IPS DF 19.7 (cell line): ENCODE data around the gene MBNL2.

Experiments used
- DNase-seq: peaks from one replicate; pipeline ENCODE4 v3.0.0-alpha.2; 2013; ENCODE audit warnings: low read depth, low spot score

Gene MBNL2

GRCh38 chr13:97300871-97301270, 78.7 kb downstream of the MBNL2 start:
- DNase-seq, result no peak

GRCh38 chr13:97301382-97302095, 79.4 kb downstream of the MBNL2 start:
- no peak for DNase-seq

GRCh38 chr13:97302611-97303010, 80.5 kb downstream of the MBNL2 start:
- DNase-seq, result no peak

DNA sequence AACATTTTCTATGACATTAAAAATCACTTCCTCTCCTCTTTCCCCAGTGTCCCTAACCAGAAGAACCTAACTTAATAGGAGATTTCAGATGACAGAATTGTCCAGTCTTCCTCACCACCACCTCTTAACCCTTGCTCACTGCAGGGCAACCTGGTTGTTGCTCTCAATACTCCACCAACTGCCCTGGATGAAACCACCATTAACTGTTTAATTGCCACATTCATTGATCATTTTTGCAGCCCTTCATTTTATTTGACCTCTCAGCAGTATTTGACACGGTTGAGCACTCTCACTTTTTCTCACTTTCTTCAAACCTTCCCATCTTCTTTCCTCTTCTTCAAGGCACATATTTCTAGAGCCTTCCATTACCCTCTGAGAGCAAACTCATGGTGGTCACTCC, 84.0 kb downstream of the MBNL2 start:
- DNase-seq, result no peak

DNA sequence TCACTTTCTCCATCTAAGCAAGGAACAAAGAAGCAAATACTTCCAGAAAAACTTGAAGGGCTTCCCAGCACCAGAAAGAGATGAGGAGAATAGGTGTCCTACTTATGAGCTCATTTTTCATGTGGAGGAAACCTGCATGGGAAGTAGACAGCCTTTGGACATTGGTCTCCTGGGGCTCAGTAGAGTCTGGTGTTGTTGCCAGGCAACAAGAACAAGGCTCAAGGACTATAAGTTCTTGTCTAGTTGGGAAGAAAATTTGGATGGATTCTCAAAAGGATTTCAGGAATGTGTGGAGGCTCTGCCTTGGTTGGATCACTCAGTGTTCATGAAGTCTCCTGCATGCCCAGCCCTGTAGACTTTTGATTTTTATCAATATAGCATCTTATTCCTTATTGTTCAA, 84.5 kb downstream of the MBNL2 start:
- no peak for DNase-seq

- DNase-seq, result no peak
These were observed 85.2 kb downstream of the MBNL2 start for GRCh38 chr13:97307118-97307881.

- DNase-seq, result no peak
These were observed 85.9 kb downstream of the MBNL2 start for GRCh38 chr13:97307882-97308624.

DNA sequence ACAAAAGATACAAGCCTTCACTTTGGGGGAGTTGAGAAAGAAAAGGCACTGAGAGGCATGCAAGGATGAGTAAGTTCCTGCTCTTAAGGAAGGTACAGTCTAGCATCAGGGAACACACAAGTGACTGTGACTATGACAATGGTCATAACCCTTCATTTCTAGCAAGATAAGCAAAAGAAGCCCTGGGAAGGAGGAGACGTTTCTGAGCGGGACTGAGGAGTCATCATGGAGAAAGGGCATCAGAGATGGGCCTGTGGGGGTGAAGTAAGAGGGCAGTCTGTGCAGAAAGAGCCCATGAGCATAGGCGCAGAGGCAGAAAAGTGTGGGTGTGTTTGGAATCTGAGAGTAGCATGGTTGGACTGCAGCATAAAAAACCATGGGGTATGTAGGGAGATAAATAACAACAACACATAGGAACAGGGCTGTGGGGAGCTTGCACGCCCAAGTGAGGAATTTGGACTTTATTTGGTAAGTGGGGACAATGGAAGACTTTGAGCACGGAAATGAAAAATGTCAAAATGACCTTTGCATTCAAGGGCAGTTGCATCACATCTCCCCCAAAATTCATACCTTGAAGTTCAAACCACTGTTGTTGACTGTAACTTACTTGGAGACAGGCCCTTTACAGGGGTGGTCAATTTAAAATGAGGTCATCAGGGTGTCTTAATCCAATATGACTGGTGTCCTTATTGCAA, 86.7 kb downstream of the MBNL2 start:
- DNase-seq, result no peak

DNA sequence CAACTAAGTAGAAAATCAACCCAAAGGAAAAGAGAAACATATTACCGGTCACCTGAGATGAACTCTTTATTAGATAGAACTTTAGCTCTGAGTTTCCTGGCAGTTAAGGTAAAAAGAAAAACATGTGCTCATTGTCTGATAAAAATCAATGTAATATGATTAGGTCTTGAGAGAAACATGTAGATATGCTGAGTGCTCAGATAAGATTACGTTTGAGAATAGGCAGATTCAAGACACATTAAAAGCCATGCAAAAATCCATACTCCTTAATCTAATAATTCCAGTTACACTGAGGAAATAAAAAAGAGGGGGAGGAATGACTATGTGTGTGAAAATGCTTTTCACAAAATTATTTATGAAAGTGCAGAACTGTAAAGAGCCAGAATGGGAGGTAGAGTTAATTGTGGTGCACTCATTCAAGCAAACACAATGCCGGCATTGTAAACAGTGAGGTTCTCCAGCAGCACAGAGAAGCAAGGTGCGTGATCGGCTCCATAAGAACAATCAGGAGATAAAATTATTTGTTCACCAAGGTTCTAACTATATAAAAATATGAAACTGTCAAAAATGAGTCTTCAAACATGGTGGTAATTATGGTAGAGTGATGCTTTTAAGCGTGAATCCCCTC, 88.8 kb downstream of the MBNL2 start:
- DNase-seq, result no peak

DNA sequence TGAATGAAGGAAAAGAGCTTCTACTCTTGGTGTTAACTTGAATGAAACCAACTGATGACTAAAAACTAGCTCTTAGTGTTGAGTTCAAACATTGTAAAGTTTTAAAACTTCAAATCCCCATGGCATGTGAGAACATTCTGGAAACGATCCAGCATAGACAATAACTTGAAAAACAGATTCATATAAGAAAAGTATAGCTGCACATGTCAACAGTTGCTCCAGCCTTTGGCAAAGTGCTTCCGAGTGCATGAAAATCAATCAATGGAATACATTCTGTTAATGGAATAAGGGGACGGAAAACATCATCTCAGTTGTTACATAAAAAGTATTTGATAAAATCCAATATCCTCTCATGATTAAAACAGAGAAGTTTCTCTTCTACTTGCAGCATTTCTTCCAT, 89.8 kb downstream of the MBNL2 start:
- DNase-seq, result no peak

DNA sequence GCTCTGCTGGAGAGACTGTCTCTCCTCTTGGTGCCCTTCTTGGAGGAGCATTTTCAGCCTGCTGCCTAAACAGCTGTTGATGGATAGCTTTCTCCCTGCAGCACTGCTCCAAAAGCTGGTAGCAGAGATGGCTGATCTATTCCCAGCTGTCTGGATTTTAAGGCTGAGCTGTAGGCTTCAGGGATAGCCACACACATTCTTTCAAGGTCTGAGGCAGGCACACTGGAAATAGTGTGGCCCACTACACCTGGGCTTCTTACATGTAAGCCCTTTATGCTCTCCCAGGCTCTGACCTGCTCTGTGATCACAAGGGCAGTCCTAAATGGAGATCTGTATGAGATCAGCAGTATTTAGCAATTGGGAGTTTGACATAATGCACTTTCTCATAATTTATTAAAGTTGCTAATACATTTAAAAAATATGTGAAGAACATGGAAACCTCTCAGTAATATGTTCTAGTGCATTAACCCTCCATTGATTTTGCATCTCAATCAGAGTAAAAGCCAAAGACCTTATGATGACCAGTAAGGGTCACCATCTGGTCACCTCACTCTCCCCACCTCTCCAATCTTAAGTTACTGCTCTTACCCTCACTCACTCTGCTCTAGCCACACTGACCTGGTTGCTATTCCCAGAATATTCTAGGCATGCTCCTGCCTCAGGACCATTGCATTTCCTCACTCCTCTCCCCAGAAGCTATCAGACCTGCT, 91.6 kb downstream of the MBNL2 start:
- no peak for DNase-seq

DNA sequence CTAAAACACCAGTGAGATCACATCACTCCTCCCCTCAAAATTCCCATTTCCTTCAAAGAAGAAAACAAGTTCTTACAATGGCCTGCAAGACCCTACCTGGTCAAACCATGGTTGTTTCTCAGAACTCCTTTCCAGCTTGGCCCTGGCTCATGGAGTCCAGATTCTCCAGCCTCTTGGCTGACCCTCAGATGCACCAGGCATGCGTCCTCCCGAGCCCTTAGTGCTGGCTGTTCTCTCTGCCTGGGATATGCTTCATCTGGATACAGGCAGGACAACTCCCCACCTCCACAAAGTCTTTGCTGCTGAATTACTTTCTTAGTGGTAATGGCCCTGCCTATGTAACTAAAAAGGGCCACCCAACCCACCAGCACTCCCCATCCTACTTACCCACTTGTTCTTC, 94.3 kb downstream of the MBNL2 start:
- no peak for DNase-seq

DNA sequence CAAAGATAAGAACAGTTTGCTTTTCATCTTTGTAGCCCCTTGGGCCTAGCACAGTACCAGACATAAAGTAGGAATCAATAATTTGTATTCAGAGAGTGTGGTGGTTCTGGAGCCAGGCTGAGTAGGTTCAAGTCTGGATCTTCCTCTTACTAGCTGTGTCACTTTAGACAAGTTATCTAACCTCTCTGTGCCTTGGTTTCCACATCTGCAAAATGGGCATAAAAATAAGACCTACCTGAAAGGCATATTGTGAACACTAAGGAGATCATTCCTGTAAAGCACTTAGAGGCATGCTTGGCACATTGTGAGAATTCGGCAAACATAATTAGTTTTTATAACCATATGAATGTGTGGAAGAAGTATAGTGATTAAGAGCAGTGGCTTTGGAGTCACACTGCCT, 95.8 kb downstream of the MBNL2 start:
- DNase-seq, result no peak

GRCh38 chr13:97318532-97318931, 96.4 kb downstream of the MBNL2 start:
- DNase-seq, result no peak

DNA sequence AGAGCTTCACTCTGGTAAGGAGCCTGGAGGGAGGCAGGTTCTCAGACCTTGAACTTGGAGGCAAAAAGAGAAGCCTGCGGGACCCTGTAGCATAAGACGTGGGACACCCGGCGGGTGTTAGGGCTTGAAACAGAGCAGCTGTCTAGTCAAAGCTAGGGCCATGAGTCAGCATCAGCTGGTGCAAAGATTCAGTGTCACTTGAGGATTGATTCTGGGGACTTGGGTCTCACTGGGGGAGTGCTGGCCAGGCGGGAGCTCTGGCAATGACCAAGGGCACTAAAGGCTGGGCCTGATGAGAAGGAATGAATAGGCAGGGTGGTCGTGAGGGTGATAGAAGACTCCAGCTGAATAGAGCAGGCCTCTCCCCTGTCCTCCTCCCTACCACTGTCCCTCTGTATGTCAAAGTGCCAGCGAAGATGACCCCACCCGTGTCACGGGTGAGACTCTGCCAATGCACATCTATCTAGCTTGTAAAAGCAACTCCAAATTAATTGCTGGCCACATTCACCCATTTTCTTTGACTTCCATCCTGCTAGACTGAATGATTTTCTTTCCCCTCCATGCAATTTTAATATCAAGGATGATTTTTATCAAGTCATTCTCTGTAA, 97.1 kb downstream of the MBNL2 start:
- DNase-seq, result no peak

- DNase-seq, result no peak
These were observed 99.0 kb downstream of the MBNL2 start for GRCh38 chr13:97321101-97321500.

GRCh38 chr13:97321616-97322321, 99.6 kb downstream of the MBNL2 start:
- no peak for DNase-seq

- DNase-seq, result no peak
These were observed 100.7 kb downstream of the MBNL2 start for GRCh38 chr13:97322740-97323342.

- no peak for DNase-seq
These were observed 102.0 kb downstream of the MBNL2 start for GRCh38 chr13:97324115-97324514.
